ENCODE data around the gene PUDP.
A peak's percentile ranks its signal among the peaks of the same experiment; 100 is the strongest.

Gene PUDP

DNA sequence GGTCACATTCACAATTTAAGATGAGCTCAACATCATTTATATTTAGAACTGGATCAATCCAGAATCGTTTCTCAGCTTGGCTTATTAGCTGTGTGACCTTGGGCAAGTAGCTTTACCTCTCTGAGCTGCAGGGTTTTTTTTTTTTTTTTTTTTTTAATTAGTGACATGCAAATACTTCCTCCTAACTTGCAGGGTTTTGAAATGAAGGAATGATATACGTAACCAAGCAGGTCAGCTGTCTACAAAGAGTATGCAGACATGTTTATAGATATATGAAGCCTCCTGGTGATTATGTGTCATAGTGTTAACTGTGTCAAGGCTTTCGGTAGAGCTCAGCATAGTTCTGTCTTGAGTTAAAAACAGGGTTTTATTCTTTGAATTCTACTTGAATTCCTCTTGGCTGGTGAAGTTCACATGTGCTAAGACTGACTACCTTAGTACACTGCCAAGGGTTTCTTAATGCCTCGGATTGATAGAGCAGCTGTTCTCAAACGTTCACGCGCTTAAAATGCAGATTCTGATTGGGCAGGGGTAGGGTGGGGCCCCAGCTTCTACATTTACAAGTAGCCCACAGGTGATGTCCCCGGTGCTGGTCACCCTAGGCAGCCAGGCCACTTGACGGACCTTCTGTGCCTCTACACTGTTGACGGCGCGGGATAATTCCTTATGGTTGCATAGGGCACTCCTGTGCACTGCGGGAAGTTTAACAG, 1.1 kb downstream of the PUDP start:
- no peak for DNase-seq

- DNase-seq = no peak
Observed at GRCh38 chrX:7146020-7146702, 1.8 kb downstream of the PUDP start.

DNA sequence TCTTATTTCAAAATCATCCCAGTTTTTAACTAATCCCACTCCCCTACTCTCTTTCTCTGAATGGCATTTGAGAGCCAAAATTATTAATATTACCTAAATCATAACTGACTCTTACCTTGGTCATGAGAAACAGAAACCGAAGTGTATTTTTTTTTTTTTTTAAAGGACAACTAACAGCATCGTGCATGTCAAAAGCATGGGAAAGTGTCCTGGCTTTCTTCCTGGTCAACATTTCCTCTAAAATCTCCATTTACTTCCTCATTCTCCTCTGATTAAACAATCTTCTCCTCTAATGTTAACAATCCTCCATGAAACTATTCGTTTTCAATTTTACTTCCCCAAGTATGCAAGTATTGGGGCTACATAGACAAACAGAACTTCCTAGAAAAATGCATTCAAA, 2.5 kb downstream of the PUDP start:
- DNase-seq = no peak

DNA sequence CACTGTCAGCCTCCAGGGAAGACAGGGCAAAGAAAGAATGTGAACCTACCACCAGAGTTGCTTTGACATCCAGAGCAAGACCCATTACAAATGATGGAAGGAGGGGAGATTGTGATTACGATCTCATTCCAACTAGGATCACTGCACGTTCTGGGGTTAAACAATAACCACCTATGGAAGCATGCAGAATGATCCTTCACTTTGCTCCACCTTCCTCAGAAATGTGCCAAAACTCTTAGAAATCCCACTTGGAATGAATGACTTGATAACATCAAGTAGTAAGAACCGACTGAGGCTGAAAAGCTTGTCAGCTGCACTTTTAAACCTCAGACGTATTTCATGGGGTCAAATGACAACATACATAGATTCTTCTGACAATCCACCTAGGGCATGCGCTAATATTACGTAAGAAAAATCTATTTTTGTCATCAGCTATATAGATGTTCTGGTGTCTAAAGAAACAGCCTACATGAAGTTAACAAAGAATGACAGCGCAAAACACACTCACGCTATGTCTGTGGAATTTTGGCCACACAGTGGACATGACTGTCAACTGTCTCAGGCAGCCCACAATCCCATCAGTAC, 3.9 kb downstream of the PUDP start:
- DNase-seq = no peak

- DNase-seq = peak; percentile 14
Observed at GRCh38 chrX:7143076-7143475, 4.9 kb downstream of the PUDP start.

DNA sequence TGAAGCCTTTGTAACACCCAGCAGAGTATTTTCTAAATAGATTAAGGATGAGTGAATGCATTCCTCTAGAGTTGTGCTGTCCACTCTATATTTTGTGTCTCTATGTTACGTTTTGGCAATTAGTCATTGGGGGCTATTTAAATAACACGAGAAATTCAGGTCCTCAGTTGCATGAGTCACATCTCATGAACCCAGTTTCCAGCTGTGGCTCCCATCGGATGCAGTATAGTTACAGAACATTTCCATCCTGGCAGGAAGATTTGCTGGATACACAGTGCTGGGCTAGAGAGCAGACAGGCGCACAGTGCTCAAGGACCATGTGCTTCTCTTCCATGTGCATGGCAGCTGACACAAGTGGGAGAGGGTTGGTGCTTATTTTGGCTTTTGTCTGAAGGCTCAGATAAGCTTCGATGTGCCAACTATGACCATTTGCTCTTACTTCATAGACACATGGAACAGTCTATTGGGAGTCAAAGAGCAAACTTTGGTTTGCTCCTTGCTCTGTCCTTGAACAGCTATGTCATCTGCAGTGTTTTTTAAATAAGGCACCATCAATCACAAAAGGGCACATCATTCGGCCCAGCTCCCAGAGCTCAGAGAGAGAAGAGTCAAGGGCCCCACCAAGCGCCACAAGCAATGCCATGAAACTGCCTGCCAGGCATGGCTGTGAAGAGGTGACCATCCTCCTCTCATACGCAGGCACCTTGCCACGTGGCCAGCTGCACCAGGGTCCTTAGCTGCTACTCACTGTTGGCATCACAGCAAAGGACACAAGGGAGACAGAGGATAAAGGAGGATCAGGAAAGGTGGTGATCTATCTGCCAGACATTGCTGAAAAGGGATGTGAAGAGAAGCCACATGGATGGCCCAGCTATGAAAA, 8.5 kb downstream of the PUDP start:
- DNase-seq = peak; percentile 92

- DNase-seq = no peak
Observed at GRCh38 chrX:7134981-7135380, 13.0 kb downstream of the PUDP start.

- DNase-seq = peak; percentile 19
Observed at GRCh38 chrX:7133050-7133440, 14.9 kb downstream of the PUDP start.

GRCh38 chrX:7132335-7133049, 15.5 kb downstream of the PUDP start:
- peak; percentile 79 for DNase-seq

GRCh38 chrX:7131621-7132020, 16.3 kb downstream of the PUDP start:
- DNase-seq = no peak

DNA sequence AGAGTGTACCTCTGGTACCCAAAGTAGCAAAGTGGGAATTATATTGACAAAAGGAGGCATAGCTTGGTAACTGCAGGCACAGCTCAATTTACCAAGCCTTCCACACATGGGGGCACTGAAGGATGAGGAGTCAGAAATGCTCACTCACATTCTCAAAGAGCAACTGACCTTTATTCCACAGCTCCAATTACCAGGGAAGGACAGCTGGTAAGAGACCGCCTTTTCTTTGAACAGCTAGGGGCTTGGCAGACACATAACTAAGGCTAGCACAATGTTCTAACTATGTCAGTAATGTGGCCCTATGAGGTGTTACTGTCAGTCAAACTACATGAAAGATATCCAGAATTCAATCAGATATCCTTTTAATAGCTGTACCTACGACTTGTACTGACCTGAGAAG, 20.9 kb downstream of the PUDP start:
- no peak for DNase-seq

GRCh38 chrX:7120878-7121219, 27.1 kb downstream of the PUDP start:
- no peak for DNase-seq

DNA sequence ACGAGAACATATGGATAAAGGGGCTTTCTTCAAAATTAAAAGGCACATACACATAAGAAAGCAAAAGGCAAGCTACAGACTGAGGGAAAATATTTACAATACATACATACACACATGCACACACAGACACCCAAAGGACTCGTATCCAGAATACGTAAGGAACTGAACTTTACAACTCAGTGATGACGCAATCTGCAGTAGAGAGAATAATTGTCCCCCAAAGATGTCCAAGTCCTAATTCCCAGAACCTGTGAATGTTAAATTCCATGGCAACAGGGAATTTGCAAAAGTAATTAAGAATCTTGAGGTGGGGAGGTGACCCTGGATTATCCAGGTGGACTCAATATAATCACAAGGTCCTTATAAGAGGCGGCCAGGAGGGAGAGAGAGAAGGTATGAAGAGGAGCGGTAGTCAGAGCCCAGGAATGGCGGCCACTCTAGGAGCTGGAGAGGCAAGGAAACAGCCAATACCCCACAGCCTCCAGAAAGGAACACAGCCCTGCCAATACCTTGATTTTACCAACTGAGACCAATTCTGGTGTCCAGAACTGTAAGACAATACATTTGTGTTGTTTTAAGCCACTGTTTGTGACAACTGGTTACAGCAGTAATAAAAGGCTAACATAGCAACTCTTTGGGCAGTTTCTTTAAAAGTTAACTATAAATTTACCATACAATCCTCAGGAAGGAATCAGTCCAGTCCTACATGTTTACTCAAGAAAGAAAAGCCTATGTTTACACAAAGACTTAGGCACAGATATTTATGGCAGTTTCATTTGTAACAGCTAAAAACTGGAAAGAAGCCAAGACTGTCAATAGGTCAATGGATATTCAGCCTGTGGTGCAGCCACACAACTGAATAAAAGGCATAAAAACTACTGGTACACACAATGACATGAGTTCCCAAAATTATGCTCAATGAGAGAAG, 27.7 kb downstream of the PUDP start:
- DNase-seq = peak; percentile 15

GRCh38 chrX:7117587-7117986, 30.4 kb downstream of the PUDP start:
- no peak for DNase-seq

GRCh38 chrX:7116081-7116480, 31.9 kb downstream of the PUDP start:
- no peak for DNase-seq

DNA sequence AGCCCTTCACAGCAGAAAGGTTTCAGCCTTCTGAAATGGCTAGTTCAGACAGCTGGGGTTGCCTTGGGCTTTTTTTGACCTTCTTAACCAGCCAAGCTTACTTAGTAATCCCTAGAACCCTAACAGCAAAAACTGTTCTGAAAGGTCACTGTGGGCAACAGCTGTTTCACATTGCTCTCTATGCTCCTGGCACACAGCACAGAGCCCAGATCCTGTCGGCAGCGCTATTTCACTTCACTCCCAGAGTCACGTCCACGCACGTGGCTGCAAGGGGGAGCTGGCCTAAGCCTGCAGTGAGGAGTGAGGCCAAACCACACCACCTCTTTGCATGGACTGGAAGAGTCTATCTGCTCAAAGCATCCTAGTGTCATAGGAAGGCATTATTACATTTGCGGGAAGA, 32.4 kb downstream of the PUDP start:
- no peak for DNase-seq

- DNase-seq = no peak
Observed at GRCh38 chrX:7112071-7112470, 35.9 kb downstream of the PUDP start.

DNA sequence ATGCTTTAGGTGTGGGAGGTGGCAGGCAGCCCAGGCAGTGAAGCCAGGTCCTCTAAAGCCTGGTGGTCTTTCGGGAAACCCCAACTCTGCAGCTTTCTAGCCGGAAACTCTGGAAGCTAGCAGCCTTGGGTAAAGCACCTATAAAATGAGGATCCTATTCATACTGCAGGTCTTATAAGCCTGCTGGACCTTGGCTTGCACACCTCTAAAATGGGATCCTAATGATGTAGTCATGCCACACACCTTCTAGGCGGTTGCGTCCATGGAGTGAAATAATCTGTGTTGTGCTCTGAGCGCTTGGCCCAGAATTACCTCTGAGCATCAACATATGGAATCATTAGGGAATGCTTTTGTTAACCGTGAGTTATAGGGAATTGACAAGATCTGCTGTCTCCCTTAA, 36.4 kb downstream of the PUDP start:
- no peak for DNase-seq

GRCh38 chrX:7110821-7111276, 37.1 kb downstream of the PUDP start:
- peak; percentile 3 for DNase-seq

DNA sequence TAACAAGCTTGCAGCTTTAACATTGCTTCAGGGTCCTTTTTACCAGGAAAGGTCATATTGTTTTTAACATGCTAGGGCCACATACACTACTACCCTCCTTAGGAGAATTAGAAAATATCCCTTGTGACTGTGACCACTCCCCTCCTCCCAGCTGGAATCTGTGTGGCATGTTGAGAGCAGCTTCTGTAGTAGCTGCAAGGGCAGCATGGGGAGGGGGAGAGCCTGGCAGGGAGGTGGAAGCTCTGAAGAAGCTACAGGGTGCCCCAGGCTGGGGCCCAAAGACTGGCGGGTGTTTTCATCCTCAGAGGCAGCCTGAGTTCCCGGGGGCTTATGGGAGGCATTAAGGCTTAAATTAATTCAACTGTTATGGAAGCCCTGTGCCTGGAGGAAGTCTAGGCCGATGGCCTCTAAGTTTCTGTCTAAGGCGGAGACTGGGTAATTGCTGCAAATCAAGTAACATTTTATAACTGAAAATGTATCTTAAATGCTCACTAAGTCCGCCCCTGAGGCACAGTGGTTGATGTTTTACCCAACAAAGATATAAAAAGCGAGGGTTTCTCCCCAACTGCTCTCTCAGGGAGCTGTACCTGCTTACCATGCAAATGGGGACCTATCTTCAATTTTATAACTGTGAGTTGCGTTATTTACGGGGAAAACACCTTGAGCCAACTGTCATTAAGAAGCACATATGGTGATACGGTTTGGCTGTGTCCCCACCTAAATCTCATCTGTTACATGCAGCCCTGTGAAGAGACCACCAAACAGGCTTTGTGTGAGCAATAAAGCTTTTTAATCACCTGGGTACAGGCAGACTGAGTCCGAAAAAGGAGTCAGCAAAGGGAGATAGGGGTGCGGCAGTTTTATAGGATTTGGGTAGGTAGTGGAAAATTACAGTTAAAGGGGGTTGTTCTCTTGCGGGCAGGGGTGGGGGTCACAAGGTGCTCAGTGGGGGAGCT, 37.8 kb downstream of the PUDP start:
- peak; percentile 6 for DNase-seq
